Omental fat pad (tissue), 4 donors: ENCODE data around the gene MYH13. TPM values are rescaled to one million over a fixed set of nuclear protein-coding genes. Genes with fewer than 3 reads are reported as not detected.

ENCODE experiments used
- ATAC-seq: fragments of 150-250 bp; one replicate; pipeline ENCODE4 v1.9.1; 2016; ENCODE audit warnings: mild to moderate bottlenecking, moderate library complexity; ENCODE audit not compliant: low FRiP score
- DNase-seq: peaks from one replicate; pipeline ENCODE4 v3.0.0-alpha.2; 2019; ENCODE audit warnings: low spot score
- total RNA-seq, 4 donors: library from RNA; depleted of rRNA; stranded (reverse); fragments of >200 nt; gene quantifications; one replicate each; pipeline ENCODE4 v1.1.0, GENCODE V29; 2016
- TF ChIP-seq, protein P1 (sequence below), 3 donors: fragments of 450-650 bp; IDR thresholded peaks; one replicate each; pipeline ENCODE4 v1.5.1; 2016 to 2017; ENCODE audit warnings: antibody characterized with exemption in 3 of 3, mild to moderate bottlenecking in 3 of 3, moderate library complexity in 2 of 3

Gene MYH13
- total RNA-seq, 4 donors from 2014 or later, result not detected

- ATAC-seq (no peak), DNase-seq (no peak)
- TF ChIP-seq, protein P1, sequence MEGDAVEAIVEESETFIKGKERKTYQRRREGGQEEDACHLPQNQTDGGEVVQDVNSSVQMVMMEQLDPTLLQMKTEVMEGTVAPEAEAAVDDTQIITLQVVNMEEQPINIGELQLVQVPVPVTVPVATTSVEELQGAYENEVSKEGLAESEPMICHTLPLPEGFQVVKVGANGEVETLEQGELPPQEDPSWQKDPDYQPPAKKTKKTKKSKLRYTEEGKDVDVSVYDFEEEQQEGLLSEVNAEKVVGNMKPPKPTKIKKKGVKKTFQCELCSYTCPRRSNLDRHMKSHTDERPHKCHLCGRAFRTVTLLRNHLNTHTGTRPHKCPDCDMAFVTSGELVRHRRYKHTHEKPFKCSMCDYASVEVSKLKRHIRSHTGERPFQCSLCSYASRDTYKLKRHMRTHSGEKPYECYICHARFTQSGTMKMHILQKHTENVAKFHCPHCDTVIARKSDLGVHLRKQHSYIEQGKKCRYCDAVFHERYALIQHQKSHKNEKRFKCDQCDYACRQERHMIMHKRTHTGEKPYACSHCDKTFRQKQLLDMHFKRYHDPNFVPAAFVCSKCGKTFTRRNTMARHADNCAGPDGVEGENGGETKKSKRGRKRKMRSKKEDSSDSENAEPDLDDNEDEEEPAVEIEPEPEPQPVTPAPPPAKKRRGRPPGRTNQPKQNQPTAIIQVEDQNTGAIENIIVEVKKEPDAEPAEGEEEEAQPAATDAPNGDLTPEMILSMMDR (IDR thresholded peaks at IDR 0.05), result no peak
These were observed 8.0 kb upstream of the MYH13 start for GRCh38 chr17:10380631-10381408.

DNA sequence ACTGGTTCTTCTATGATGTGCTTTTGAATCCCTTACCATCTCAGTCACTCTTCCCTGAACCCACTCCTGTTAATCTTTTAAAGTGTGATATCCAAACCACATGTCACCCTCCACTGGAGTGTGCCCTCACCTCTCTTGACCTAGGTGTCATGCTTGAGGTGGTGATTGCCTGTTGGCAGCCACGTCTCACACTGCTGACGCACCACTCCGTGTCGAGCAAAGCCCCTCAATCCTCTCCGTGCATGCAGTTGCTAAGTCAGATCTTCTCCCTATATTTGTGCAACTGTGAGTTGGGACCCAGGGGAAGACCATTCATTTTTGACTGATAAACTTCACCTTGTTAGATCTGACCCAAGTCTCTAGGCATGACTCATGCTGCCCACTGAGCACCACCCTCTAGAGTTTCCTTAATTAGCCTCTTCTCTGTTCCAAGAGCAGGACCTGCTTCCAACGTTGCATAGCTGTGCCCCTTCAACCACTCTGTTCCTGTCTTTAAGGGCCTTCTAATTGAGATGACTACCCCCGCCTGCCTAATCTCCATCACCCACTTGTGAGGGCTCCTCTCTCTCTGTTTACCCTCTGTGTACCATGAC is 2.7 kb downstream of the MYH13 start:
- no peak for ATAC-seq
- TF ChIP-seq, protein P1 (IDR thresholded peaks at IDR 0.05), result no peak
- DNase-seq, result no peak

DNA sequence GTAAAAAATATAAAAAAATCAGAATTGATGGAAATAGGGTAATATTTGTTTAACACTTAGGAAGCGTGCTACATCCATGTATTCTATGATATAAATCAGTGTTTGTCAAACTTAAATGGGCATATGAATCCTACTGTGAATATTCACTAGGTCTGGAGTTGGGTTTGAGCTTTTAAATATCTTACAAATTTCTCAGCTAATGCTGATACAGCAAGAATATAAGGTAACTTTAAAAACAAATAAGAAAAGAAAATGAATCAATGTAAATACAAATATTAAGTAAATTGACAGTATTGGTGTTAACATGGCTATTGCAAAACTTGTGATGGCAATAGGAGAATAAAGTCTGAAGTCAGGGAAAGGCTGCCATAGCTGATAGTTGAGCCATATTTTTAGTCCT is 3.6 kb downstream of the MYH13 start:
- ATAC-seq, result no peak
- TF ChIP-seq, protein P1 (IDR thresholded peaks at IDR 0.05), result no peak
- no peak for DNase-seq

- ATAC-seq (no peak), DNase-seq (no peak)
- TF ChIP-seq, protein P1 (IDR thresholded peaks at IDR 0.05), result no peak
These were observed 4.2 kb downstream of the MYH13 start for GRCh38 chr17:10368561-10368960.

- TF ChIP-seq, protein P1 (IDR thresholded peaks at IDR 0.05), result no peak
- DNase-seq, result no peak
- ATAC-seq, result no peak
These were observed 12.2 kb downstream of the MYH13 start for GRCh38 chr17:10360578-10360977.

DNA sequence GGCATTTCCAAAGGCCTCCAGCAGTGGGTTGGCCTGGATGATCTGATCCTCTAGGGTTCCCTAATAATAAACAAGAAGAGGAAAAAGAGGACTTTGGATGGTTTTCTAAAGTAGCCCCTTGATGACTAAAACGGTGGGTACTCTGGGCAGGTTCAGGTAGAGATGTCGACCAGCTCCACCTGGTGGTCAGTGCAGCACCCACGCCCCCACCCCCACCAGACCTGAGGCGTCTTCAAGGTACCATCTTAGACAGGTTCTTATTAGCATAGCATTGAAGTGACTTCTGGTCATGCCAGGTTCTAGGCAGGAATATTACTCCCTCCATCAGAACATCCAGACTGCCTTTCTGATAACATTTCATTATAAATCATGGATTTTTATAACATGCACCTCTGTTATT is 15.0 kb downstream of the MYH13 start:
- TF ChIP-seq, protein P1 (IDR thresholded peaks at IDR 0.05), result no peak
- DNase-seq (no peak), ATAC-seq (no peak)

DNA sequence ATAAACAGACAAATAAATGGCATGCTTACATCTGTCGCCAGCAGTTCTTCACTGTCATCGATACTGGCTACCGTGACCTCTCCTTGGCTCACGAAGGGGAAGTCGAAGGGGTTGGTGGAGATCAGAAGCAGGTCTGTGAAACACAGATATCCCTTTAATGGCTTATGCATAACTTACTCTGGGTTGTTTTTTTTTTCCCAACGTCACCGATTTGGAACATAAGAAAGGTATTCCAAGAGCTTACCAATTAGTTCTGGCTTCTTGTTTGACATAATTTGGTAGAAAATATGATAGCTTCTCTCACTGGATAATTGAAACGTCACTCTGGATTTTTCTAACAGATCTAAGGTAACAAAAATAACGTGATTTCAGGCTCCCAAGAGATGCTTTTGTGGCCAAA is 18.2 kb downstream of the MYH13 start:
- DNase-seq, result no peak
- ATAC-seq, result no peak
- TF ChIP-seq, protein P1 (IDR thresholded peaks at IDR 0.05), result no peak
